K562 (cell line): ENCODE data around the gene UQCRHL. TPM values are rescaled to one million over a fixed set of nuclear protein-coding genes. Genes with fewer than 3 reads are reported as not detected.

Source experiments
- BHLHE40 ChIP-seq: IDR thresholded peaks from 2 replicates; pipeline ENCODE4 v1.6.1; 2011; ENCODE audit warnings: low read length, improper control_type of control experiment
- CEBPB ChIP-seq: fragments of 450-650 bp; IDR thresholded peaks from 2 replicates; pipeline ENCODE4 v1.6.1; 2016; ENCODE audit warnings: missing genetic modification characterization, missing compliant biosample characterization
- CXXC5 ChIP-seq: fragments of 250-450 bp; sonication (Bioruptor Pico); IDR thresholded peaks from 2 replicates; pipeline ENCODE4 v1.8.0; 2022; ENCODE audit warnings: inconsistent platforms, mild to moderate bottlenecking, moderate library complexity
- EGR1 ChIP-seq: fragments of 450-650 bp; conservative IDR thresholded peaks from 2 replicates; pipeline ENCODE4 v1.6.1; 2017; ENCODE audit warnings: mild to moderate bottlenecking
- MYC ChIP-seq, 2 experiments: fragments of 250-450 bp in 1 of 2; sonication (Bioruptor Pico) in 1 of 2; IDR thresholded peaks; 2 replicates each; pipeline versions ENCODE4 v1.5.1 to v1.6.1; 2012 to 2021; ENCODE audit warnings: low read depth in 2 of 2, borderline replicate concordance in 1 of 2, improper control_type of control experiment in 1 of 2, low read length in 1 of 2, mild to moderate bottlenecking in 1 of 2, moderate library complexity in 1 of 2
- SAFB2 ChIP-seq: fragments of 200-400 bp; formaldehyde crosslinking; IDR thresholded peaks from 2 replicates; pipeline ENCODE4 v1.6.1; 2018; ENCODE audit warnings: borderline replicate concordance, low read length, low read depth, moderate library complexity; ENCODE audit not compliant: severe bottlenecking
- TFAP4 ChIP-seq: sonication (generic); formaldehyde crosslinking; IDR thresholded peaks from 2 replicates; pipeline ENCODE4 v1.8.0; 2022; ENCODE audit warnings: missing genetic modification reagents, mild to moderate bottlenecking, moderate library complexity, borderline replicate concordance
- ZC3H11A ChIP-seq: IDR thresholded peaks from 2 replicates; pipeline ENCODE4 v1.6.1; 2012; ENCODE audit warnings: low read depth, low read length, improper control_type of control experiment
- ZKSCAN1 ChIP-seq: fragments of 150-350 bp; IDR thresholded peaks from 2 replicates; pipeline ENCODE4 v1.6.1; 2016; ENCODE audit warnings: low read depth, low read length
- ZNF277 ChIP-seq: fragments of 250-450 bp; sonication (Bioruptor Pico); IDR thresholded peaks from 2 replicates; pipeline ENCODE4 v1.8.0; 2022; ENCODE audit warnings: inconsistent platforms, mild to moderate bottlenecking, moderate library complexity, borderline replicate concordance
- ZNF318 ChIP-seq, 2 experiments: fragments of 450-650 bp; IDR thresholded peaks; 2 replicates each; pipeline ENCODE4 v1.6.1; 2016; ENCODE audit warnings: mild to moderate bottlenecking in 2 of 2, borderline replicate concordance in 1 of 2, low read depth in 1 of 2, moderate library complexity in 1 of 2
- ZNF551 ChIP-seq: fragments of 250-450 bp; sonication (Bioruptor Pico); IDR thresholded peaks from 2 replicates; pipeline ENCODE4 v1.5.0; 2021; ENCODE audit warnings: mild to moderate bottlenecking, moderate library complexity
- polyA plus RNA-seq, 8 experiments: library from polyadenylated mRNA; depleted of rRNA in 4 of 8; stranded (reverse) in 5 of 8; unstranded in 3 of 8; fragments of >200 nt; fragmentation: Nextera tagmentation in 2 of 8; fragmentation: Illumina TruSeq in 1 of 8; extraction: Ambion mirVana in 2 of 8; extraction: Trizol in 1 of 8; gene quantifications; 2 replicates each; pipeline versions ENCODE4 v1.2.1 to v1.2.3, GENCODE V29; 2011 to 2014; ENCODE audit warnings: inconsistent platforms in 1 of 8, missing spikeins in 1 of 8
- total RNA-seq, 7 experiments: library from RNA; depleted of rRNA in 6 of 7; stranded (reverse); fragments of >200 nt in 6 of 7; fragmentation: Illumina TruSeq in 2 of 7; extraction: Trizol in 2 of 7; gene quantifications; 2 replicates each; pipeline versions ENCODE4 v1.2.1 to v1.2.3, GENCODE V29; 2011 to 2021; ENCODE audit warnings: low replicate concordance in 1 of 7
- TF ChIP-seq, protein P1 (sequence below): fragments of 250-450 bp; sonication (Bioruptor Pico); IDR thresholded peaks from 2 replicates; pipeline ENCODE4 v1.8.0; 2022; ENCODE audit warnings: moderate library complexity, mild to moderate bottlenecking, inconsistent platforms

UQCRHL gene
- total and polyA plus RNA-seq, 9 of the 15 experiments (the other 6 are each of a cell fraction or from before 2014, with no cell fraction given), result 5.1 to 41.3 (median 21.8) TPM

GRCh38 chr1:15799928-15800835 lies 7.3 kb downstream of the UQCRHL start (continued):
- TF ChIP-seq TFAP4 (CRISPR knock-in tag), result peak; percentile 35; the same call in 1 of the 2 replicates
- TF ChIP-seq ZC3H11A, result no peak
- TF ChIP-seq SAFB2, result no peak
- TF ChIP-seq BHLHE40, result no peak; the same call in 1 of the 2 replicates
- TF ChIP-seq EGR1, result 0 out of 2 replicates have a peak, but pooled peaks have one; percentile 28
- TF ChIP-seq ZNF277, result no peak
- TF ChIP-seq, protein P1, sequence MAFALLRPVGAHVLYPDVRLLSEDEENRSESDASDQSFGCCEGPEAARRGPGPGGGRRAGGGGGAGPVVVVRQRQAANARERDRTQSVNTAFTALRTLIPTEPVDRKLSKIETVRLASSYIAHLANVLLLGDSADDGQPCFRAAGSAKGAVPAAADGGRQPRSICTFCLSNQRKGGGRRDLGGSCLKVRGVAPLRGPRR, result 0 out of 2 replicates have a peak, but pooled peaks have one; percentile 32
- peak; percentile 51 for TF ChIP-seq CXXC5
- no peak for TF ChIP-seq ZNF551 (CRISPR knock-in tag)
- TF ChIP-seq CEBPB (tag), result no peak
- peak; percentile 65 for TF ChIP-seq MYC (IDR thresholded peaks at IDR 0.05; ENCODE audit: low read depth, low read length)
- TF ChIP-seq MYC (CRISPR knock-in tag; IDR thresholded peaks at IDR 0.05; ENCODE audit: borderline replicate concordance, low read depth), result peak; percentile 21; the same call in 1 of the 2 replicates
- no peak for TF ChIP-seq ZNF318 (IDR thresholded peaks at IDR 0.05; ENCODE audit: borderline replicate concordance in 1 of 2, low read depth in 1 of 2)
- TF ChIP-seq ZKSCAN1, result no peak
